Stimulated activated CD4-positive, alpha-beta T cell treated with anti-CD3 and anti-CD28 coated beads, Interleukin-2, amount 100 ng/mL, for 24 hours (primary cell): ENCODE data around the gene MYO18A.

Experiments used
- DNase-seq, 2 donors: peaks; one replicate each; pipeline ENCODE4 v3.0.0-alpha.2; 2020

MYO18A gene

DNA sequence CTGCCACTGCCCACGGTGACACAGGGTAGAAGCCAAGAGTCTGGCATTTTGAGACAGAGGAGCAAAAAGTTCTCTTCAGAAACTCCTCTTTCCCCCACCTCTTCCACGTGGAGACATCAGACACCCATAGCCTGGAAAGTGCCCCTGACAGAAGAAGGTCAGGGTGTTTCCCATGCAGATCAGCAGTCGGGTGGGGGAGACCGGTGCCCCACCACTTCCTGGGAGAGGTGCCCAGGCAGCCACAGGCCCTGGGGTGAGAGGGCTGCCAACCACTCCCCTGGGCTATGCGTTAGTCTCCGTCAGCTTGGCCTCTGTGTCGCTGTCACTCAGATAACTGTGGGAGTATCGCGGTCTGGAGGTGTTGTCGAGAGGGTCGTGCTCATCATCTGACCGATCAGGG, 105.7 kb downstream of the MYO18A start:
- DNase-seq = no peak

DNA sequence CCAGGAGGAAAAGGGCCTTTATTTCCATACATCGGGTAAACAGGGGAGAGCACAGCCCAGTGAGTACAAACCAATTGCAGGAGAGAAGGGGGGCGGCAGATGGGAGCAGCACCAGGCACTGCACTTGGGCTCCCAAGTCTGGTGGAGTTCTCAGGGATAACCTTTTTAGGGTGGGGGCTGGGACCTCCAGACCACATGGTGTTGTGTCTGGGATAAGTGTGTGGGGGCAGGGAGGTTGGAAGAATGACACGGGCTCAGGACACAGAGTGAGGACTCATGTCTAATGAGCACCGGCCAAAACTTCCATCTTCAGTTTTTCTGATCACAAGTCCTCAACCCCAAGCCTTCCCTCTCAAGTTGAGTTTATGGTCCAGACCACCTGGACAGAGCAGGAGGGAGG, 106.7 kb downstream of the MYO18A start:
- DNase-seq = no peak

DNA sequence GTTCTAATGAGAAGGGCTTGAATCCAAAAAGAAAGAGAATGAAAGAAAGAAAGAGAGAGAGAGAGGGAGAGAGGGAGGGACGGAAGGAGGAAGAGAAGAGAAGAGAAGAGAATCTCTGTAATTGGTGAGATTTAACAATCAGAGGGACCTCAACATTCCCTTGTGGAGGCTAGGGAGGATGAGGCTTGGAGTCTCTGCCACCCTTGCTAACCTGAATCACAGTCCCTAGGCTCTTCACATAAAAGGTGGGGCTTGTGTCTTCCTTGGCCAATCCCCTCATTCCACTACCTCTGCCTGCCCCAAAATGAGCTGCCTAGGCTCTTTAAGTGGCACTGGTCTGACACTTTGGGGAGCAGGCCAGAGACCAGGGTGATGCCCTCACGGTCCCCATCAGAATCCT, 107.2 kb downstream of the MYO18A start:
- no peak for DNase-seq

DNA sequence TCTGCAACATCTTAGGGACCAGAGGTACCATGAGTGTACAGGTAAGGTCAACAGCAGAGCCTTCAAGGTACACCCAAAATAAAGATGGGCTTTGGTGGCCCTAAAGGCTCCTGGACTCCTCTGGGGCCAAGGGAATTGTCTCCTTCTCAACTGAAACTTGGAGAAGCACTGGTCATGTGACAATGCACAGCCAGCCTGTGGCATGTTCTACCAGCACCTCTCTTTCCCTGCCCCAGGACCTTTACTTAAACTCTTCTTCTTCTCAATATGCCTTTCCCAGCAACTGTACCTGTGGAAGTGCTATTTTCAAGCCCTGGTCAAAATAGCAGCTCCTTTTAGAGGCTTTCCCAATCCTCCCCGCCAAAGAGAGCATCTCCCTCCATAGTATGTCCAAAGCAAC, 108.9 kb downstream of the MYO18A start:
- no peak for DNase-seq

DNA sequence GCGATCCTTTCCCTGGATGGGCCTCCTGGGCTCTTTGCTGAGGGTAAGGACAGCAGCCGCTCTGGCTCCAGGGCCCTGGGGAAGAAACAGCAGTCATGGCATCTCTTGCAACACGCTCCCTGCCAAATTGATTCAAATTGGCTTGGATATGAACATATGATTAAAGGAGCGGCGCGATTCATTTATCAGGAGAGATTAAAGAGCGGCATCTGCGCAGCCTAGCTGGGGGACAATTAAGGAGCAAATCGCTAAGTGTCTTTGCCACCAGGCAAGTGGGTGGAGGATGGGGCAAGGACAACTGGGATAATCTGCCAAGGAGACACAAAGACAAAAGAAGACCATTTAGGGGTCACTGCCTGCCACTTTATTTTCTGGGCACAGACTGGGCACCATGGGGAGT, 109.4 kb downstream of the MYO18A start:
- no peak for DNase-seq

DNA sequence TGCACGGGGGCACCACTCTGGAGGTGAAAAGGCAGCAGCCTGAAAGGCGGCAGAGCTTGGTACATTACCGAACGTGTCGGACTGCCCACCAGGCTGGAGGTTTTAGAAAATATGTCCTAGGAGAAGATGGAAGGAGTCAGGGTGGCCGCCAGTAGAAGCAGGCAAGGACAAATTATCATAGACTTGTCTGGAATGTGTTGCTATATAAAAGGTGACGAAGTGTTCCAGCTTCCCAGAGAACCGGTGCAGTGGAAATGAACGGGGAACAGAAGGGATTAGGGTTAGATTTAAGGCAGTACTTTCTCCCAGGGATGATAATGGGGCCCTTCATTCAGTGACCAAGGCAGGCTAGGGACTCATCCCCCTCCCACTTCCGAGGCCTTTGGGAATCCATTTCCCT, 109.9 kb downstream of the MYO18A start:
- DNase-seq = no peak

DNA sequence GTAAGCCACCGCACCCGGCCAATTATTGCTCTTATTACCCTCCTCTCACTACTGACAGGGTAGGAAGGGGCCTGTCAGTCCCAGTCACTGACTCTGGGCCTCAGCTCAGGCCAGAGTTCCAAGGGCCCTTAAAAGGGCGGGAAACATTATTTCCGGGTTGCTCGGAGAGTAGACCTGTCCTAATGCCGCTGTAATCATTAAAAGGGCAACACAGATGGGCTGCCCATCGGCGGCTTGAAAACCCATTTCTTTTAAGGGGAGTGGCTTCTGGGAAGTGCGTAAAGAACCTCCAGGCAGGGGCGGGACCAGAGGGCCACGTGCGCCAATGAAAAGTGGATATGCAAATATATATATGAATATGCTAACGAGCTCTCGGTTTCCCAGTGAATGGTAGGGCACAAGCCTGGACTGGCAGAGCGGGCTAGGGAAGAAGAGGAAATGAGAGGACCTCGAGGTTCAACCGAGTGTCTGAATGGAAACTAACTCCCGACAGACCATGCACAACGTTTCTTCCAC, 110.6 kb downstream of the MYO18A start:
- no peak for DNase-seq

DNA sequence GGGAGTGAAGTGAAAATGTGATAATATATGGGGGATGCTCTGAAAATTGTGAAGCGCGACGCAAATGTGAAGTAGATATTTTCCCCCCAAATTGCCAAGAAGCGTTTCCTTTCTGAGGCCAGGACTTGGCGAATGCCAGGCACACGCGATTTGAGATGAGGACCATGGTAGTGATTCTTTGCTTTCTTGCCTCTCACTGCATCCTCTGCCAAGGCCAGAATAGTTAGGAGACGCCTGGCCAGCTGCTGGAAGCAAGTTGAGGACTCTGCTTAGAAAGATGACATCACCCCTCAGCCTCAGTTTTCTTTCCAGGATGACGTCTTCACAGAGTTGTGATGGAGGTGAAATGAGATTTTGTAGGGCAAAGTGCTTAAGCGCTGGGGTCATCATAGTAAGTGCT, 111.4 kb downstream of the MYO18A start:
- DNase-seq = no peak

DNA sequence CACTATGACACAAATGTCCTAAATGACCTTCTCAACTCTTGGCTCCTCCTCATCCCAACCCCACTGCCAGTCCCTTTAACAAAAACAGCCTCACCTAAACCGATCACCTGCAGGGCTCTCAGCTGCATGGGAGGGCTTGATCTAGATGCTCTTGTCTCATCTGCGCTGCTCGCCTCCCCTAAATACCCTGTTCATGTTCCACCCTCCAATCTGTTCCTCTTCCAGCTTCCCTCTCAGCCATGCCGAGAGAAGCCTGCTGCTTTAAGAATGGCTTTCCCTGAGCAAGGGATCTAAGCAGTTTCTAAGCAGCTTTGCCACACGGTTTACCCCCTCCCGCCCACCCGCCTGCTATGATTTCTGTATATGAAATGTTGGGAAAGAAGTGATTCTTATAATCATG, 113.6 kb downstream of the MYO18A start:
- DNase-seq = no peak

DNA sequence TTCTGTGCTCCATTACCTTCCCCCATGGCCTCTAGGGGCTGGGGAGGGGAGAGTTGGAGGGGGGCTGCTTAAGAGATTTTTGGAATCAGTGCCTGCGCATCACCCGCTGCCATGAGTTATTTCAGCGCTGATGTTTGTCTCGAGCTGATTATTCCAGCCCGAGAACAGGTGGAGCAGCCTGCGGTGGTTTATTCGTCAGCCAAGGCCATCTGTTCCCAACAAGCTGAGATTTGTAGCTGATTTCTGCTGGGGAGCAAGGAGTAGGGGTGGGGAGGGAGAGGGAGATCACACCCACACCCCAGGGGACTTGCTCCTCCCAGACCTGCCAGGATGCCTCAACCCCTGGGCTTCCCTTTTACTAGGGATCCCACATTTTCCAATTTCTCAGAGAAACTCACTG, 114.2 kb downstream of the MYO18A start:
- no peak for DNase-seq

DNA sequence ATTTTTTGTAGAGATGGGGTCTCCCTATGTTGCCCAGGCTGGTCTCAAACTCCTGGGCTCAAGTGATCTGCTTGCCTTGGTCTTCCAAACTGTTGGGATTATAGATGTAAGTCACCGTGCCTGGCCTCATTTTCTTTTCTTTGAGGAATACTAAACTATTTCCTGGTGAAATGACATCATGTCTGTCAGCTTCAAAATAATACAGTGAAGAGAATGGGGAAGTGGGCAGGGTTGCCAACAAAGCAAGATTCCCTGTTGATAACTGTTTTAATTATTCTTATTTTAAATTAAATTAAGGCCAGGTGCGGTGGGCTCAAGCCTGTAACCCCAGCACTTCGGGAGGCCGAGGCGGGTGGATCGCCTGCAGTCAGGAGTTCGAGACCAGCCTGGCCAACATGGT, 116.2 kb downstream of the MYO18A start:
- DNase-seq = no peak

DNA sequence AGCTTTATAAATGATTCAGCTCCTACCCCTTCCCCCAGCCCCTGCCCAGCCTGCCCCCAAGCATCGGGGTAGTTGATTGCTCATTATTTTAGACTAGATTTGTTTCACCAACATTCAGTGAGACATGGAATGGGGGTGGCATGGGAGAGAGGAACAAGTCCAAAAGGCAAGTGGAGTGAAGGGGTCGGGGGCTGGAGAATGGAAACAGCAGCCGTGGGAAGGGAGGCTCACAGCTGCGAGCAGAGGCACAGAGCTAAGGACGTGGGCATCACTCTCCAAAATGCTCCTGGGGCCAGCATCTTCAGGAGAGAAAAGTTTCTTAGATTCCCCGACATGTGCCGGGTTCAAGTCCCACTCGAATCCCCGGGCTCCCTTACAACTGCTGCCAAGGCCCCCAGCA, 118.0 kb downstream of the MYO18A start:
- DNase-seq = no peak

DNA sequence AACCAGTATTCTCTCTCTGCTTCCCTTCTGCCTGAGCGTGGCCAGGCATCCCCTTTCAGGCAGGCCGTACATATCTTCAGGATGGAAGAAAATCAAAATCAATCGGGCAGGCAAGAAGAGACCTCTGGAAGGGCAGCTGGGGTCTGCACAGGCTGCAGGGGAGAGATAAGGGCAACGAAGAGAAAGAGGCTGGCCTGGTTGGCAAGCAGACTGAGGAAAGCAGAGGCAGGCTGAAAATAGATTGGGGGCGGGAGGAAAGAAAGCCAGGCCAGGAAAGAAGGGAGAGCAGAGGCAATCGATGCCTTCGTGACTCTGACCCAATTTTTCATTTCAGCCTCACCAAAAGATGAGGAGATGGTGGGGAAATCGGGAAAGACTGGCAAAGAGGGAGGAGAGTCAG, 119.2 kb downstream of the MYO18A start:
- no peak for DNase-seq

DNA sequence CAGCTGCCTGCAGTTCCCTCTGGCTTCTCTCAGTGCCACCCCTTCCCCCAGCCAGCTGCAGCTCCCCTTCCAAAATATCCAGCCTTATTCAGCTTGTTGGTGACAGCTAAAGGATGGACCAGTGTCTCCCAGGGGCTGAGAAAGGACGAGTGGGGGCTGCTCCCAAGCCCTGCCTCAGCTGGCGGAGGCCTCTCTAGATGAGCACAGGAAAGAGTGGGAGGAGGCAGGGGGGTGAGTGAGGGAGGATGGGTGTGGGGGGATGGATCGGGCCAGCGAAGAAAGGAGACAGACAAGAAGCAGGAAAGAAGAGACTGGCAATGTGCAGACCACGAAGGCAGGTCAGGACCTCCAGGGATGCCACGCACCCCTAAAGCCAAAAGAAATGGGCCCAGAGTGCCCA, 119.7 kb downstream of the MYO18A start:
- no peak for DNase-seq

DNA sequence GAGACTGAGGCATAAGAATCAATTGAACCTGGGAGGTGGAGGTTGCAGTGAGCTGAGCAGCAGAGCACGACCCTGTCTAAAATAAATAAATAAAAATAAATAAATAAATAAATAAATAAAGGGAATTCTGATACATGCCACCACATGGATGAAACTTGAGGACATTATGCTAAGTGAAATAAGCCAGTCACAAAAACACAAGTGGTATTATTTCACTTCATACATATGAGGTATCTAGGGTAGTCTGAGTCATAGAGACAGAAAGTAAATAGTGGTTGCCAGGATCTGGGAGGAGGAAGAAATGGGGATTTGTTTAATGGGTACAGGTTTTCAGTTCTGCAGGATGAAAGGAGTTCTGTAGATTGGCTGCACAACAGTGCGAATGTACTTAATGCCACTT, 120.9 kb downstream of the MYO18A start:
- no peak for DNase-seq

DNA sequence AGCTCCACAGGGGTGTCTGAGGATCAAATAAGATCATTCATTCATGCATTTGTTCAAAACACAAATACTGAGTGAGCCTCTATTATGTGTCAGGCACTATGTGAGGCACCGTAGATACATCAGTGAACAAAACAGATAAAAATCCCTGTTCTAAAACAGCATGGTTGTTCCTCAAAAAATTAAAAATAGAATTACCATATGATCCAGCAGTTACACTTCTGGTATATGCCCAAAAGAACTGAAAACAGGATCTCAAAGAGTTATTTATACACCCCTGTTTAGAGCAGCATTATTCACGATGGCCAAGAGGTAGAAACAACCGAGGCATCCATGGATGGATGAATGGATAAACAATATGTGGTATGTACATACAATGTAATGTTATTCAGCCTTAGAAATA, 121.8 kb downstream of the MYO18A start:
- no peak for DNase-seq

DNA sequence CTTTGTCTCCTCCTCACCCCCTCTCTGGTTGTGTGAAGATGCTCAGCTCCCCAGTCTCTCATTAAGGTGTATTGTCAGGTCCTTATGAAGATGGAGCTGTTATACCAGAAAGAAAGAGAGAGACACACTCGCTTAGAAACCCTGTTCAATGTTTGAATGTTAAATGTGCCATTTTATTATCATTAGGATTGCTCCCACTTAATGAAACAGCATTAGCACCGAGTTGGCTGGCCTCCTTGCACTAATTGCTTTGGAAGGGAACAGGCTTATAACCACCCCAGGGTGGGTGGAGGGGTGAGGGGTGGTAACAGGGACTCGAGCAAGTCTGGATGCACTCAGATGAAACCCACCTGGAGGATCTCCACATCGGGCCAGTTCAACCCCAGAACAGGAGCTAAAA, 122.8 kb downstream of the MYO18A start:
- no peak for DNase-seq

DNA sequence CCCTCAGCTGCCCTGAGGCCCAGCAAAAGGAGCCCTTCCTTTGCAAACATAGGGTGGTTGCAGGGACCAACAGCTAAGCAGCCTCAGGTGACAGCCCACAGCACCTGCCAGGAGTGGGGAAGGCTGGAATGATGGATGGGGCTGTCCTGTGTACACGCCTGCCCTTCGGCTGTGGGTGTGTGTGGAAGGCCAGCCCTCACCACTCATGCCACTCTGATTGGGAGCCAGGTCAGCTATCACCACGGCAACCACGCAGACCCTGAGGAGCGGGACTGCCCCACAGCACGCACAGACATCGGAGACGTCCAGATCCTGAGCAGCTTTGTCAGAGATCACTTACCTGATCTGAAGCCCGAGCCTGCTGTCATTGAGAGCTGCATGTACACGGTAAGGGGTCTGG, 125.4 kb downstream of the MYO18A start:
- no peak for DNase-seq

DNA sequence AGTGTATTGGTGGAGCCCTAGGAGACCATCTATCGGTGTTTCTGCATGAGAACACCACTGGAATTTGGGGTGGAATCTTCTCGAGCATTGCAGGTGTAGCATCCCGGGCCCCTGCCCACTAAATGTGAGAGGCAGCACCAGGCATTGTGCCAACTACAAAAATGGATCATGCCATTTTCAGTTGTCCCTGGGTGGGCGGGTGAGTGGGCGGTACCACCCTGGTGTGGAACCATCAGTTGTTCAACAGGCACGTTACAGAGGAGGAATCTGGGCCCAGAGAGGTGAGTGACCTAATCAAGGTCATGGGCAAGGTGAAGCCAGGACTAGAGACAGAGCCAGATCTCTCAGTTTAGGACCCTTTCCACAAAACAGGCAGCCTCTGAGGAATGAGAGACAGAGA, 128.5 kb downstream of the MYO18A start:
- no peak for DNase-seq

DNA sequence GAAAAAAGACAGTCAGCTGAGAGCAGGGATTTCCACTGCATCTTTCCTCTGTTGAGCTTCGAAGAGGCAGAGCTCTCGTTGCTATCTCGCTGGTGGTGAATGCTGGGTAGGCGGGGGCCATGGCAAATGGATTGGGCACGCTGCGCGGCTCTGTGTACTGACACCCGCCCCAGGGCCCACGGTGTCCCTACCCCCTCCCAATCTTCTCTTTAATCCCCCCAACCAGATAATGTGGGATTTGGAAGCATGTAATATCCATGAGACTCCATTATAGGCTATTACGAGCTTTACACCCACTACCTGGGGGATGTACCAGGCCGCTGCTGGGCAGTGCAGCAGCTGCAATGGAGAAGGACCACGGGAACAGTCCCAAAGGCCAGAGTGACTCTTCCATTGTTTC, 129.0 kb downstream of the MYO18A start:
- DNase-seq = no peak

DNA sequence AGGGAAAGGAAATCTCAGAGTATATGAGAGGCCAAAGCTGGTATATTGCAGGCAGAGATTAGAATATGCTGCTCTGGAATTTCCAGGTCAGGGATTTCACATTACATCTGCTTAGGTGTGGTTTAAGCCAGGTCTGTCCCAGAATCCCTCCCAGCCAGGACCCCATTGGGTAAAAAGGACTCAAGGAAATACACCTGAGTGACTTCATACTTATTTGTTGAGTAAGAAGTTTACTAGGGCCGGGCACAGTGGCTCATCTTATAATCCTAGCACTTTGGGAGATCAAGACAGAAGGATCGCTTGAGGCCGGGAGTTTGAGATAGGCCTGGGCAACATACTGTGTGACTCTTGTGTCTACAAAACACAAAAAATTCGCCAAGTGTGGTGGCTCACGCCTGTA, 130.0 kb downstream of the MYO18A start:
- no peak for DNase-seq

DNA sequence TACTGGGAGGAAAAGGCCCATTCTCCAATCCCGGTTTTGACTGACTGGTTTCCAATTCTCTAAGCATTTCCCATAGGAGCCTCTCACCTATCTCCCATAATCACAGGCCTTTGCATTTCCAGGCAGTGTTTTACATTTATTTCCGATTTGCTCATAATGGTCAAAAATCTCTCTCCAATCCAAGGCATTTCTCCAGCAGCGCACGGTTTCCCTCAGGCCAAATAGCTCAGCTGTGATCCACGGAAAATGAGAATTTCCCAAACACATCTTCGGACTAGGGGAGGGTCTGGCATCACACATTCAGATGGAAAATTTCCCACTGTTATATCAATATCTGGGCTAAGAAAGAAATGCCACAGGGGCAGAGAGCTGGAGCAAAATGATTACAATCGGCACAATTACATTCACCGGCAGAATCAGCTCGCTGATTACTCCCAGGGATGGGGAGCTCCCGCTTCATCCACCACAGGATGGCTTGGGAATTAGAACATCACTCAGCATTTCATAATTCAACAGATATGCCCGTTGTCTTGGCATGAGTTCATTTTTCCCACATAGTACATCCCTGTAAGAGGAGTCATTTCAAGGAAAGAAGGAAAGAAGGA, 130.6 kb downstream of the MYO18A start:
- DNase-seq = no peak

DNA sequence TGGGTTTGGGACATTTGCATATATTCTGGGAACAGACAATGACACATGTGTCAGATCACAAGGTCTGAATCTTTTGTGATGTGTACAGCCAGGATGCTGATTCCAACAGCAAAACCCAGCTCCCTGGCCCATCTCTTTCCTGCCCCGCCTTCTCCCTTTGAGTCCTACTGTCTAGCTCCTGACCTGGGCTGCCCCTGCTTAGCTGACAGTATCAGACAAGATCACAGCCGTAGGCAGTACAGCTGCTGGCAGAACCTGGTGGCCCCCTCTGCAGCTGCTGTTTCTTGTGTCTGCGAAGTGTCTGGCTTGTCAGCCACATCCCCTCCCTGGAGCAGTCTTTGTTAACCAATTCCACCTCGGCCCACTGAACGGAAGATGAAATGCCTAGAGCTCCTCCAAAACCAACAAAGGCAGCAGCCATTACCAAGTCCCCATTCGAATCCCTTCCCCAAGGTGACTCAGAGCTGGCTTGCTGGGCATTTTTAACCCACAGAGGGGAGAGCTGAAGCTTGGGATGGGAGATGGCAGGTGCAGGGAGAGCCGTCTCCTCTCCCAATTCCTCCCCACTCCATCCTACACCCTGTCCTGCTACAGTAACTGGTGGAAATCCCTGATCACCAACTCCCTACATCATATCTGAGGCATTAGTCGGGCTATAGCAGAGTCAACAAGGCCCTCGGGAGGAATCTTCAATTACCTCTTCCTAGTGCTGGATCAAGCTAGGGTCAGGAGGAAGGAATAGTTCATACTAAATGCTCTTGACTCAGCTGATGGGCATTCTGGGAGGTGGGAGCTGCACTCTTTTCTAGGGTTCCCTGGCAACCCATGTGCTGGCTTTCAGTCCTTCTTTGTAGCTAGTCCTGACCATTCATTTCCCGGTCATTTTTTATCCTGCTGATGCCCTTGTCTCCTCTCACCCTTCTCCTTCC, 131.5 kb downstream of the MYO18A start:
- DNase-seq = no peak

DNA sequence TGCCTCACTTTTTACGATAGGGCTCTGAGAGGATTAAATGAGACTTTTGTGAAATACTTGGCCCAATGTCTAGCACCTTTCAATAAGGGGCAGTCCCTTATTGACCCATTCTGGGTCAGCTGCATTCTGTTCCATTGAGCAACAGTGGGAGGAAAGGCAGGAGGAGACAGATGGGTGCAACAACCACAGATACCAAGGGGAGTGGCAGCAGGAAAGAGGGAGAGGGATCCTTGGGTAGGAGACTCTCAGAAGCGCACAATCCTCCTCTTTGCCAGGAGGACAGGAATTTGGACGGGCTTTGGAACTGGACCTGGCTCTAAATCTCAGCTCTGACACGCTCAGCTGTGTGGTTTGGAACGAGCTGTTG, 133.7 kb downstream of the MYO18A start:
- no peak for DNase-seq
